Retina (tissue), 1 donor: Measurements from ENCODE around the gene S100A2.

Experiments
- DNase-seq: peaks from one replicate; pipeline ENCODE4 v3.0.0-alpha.2; 2016

Gene S100A2

DNA sequence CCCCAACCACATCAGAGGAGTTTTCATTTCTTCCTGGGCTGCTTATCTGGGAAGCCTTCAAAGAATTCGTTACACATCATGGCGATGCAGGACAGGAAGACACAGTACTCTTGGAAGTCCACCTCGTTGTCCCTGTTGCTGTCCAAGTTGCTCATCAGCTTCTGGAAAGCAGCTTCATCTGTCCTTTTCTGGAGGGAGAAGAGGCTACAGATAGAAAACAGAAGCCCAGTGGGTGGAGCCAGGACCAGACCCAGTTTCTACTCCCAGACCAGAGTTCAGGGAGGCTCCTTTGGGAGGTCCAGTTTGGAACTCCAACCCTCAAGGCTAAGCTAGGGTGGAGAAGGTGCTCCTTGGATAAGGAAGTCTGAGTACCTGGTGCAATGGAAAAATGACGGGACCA, 21.9 kb downstream of the S100A2 start:
- DNase-seq: no peak

DNA sequence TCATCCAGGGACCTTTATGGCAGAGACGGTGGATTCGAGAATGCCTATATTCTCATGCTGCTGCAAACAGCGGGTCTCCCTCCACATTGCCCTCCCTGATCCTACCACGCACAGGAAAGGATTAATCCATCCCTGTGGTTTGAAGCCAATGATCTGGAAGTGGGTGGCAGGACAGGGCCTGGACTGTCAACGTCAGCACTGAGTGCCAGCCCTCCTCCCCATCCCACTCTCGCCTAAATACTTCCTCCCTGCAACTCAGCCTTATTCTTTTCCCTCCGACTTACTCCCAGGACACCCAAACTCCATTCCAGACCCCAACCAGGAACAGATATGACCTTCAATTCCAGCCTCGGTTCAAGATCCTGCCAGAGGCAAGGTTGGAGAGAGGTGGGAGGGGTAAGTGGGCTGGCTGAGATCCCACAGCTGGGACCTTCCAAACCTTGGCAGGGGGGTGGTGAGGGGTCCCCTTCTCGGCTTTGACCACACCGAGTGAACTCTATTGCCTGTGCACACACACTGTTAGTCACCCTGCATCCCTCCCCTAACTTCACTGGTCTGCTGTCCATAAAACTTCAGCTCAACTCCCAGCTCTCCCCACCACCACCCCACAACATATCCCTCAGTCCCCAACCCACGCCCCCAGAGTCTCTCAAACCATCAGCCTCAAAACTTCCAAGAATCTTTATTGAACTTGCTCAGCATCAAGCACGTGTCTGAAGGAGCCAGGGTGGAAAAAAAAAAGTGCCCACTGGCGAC, 22.5 kb downstream of the S100A2 start:
- no peak for DNase-seq

DNA sequence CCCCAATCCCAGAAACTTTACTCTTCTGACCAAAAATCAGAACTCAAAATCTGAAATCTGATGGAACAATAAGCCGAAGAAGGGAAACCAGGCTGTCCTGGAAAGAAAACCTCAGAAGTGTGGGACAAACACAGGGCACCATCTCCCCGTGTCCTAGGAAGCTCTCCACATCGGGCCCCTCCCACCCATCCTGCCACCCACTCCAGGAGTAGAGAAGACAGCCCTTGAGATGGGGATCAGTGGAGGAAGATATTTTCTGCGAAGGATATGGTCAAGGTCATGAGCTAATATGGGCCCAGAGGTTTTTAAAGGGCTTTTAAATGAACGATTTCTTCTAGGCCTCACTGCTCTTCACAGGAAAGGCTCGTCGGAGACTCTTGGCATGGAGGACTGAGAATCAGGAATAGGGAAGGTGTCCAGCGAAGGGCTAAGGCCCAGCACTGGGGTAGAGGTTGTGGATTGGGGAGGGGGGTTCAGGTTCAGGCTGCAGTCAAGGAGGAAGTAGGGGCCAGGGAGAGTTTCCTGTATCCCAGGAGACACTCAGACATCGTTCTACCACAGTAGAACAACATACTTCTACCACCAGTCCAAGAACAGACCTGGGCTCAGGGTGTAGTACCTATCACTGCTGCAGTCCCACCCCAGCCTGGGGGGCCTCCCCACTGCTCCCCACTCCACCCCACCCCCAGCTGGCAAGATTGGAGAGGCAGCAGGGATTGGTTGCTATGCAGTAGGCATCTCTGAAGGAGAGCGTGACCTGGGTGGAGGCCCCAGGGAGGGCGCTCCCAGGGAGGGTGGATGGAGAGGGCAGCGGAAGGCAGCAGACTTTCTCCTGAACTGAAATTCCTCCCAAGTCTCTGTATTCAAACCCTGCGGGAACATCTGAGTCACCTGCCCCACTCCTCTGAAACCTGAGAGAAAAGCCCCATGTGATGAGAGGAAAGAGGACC, 23.7 kb downstream of the S100A2 start:
- no peak for DNase-seq

DNA sequence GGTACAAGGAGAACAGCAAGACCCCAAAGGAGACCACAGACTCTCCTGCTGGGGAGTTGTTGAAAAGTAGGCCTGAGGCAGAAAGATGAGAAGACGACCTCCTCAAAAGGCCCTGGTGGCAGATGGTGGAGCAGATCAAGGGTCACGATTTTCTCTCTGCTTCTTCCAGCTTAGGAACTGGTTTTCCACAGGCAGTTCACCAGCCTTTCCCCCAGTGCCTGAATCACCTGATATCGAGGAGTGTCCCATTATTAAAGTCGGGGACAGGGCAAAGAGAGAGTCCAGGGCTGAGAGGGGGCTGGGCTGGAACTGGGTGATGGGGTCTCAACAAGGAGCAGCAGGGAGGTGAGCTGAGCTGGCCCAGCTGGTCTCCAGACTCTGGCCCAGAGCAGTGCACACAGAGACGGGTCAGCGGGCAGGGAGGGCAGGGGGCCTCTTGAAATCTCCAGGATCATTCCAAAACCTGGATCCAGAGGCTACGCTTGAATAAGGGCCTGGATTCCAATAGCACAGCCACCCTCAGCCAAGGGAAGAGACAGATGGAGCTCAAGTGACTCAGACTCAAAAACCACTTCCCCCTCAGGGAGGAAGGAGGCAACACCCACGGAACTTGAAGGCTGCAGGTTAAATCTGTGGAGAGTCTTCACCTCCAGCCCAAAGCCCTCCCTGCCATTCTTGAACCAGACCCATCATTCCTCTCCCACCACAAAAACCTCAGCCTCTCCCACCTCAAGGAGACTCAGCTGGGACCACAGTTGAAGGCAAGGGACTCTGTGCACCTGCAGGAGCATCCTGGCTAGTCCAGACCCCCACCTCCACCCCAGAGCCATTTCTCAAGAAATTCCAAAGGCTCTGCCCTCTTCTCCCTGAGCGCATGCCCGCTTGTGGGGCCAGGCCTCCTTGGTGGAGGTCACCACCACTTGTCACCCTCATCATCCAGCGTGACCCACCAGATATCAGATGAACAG, 25.0 kb downstream of the S100A2 start, which contains the start of gene S100A5:
S100A5 (minus strand) TSS at position 541 of the 968 bp plus-strand sequence. CDS start 743 bp downstream, outside the sequence.
- DNase-seq: no peak

DNA sequence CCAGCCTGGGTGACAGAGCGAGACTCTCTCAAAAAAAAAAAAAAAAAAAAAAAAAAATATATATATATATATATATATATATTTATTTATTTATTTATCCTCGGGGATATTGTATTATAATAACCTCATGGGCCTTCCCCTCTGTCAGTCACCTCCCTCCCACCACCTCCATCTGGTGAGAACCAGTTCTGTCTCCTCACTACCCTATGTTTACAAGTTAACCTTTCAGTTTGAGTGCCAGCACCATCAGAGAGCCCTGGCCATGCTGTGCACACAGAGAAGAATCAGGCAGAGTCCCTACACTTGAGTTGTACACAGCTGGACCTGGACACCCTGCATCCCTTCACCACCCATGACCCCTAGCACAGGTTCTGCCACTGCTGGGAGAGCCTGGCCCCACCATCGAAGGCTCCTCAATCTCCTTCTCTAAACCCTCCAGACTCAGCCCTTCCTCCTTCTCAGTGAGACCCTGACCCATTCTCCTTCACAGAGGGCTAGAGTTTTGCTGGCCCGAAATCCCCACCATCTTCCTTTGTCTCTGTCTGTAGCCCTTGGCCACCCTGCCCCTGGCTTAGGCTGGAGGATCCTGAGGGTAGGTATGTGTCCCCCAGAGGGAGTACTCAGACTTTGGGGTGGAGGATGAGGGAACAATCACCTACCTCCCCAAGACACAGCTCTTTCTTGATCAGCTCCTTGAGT, 26.1 kb downstream of the S100A2 start:
- DNase-seq: no peak

DNA sequence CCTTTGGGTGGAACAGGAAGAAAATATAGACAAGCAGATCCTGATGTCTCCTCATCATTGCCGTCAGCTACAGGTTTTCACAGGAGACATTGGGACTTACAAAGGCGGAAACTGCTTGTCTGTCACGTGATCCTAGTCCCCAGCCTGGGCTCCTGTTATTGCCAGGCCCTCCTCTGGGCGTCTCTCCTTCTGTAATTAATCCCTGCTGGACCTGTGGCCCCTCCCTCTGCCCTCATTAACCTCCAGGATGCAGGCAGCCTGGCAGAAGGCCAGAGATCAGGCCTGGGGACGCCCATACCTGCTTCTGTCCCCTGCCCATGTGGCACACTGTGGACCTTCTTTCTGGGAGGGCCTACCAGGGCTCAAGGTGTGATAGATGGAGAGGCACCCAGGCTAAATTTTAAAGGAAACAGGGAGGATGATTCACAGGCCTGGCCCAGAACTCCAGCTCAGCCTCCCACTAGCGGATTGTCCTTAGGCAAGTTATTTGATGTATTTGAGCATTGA, 27.3 kb downstream of the S100A2 start:
- DNase-seq: peak; percentile 39

DNA sequence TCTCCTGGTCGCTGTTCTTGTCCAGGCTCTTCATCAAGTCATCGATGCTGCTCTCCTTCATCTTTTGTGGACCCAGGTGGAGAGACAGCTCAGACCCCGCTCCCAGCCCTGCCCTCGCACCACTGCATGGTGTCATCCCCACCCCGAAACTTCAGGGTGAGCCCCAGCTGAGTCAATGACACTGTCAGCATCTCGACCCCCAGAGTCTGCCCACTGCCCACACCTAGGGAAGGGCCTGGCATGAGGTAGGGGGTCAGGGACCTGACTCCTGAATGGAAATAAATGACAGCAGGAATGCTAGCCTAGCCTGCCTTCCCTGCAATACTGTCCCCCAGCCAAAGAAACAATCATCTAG, 28.3 kb downstream of the S100A2 start:
- DNase-seq: no peak

DNA sequence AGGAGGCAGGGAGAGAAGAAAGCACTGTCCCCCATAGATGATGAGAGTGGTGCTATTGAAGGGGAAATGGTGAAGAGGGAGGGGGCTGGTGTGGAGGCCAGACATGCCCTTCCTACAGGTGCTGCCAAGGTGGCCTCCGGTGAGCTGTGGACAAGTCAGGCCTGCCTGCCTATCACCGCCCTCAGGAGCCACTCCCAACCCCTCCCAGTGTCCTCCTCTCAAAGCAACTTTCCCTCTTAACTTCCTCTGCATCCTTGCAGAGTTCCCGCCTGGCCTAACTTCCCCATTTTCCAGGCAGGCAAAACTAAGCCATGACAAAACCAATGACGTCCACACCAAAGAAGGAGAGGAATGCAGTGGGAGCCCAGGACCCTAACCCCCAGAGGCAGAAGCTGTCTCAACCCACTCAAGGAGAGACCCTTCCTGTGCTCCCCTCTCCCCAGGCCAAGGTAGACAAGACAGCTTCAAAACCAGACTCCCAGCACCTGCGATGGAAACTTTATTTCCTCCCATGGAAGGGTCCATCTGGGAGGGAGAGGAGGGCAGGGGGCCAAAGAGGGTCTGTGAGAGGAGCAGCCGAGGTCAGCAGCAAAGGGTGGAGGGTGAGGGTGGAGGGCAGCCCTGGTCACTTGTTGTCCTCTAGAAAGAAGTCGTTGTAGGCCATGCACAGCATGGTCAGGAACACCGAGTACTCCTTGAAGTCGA, 28.8 kb downstream of the S100A2 start:
- no peak for DNase-seq

DNA sequence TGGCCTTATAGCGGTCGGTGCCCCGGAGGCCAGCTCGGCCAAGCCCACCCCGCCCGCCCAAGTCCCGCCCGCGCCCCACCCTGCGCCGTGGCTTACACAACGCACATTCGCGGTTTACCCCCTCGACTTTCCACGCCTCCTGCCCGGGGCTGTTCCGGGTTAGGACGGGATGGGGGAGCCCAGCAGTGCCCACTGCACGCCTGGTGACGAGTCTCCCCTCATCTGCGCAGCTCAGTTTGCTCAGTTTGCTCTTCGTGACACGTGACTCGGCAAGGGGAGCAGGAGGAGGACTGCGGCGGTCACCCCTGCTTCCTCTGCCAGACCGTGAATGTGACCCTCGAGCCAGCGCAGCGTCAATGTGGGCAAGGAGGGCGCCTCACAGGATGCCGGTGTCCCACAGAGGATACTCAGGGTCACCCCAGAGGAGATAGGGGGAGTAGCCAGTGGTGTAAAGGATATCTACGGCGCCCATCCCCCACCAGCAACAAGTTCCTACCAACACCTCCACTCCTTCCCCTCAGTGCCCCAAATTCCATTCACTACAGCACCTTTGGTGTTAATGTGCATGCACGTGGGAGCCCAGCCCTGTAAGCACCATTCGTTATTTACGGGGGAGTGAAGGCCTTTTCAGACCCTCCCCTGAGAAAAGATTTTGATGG, 29.5 kb downstream of the S100A2 start:
- peak; percentile 76 for DNase-seq

DNA sequence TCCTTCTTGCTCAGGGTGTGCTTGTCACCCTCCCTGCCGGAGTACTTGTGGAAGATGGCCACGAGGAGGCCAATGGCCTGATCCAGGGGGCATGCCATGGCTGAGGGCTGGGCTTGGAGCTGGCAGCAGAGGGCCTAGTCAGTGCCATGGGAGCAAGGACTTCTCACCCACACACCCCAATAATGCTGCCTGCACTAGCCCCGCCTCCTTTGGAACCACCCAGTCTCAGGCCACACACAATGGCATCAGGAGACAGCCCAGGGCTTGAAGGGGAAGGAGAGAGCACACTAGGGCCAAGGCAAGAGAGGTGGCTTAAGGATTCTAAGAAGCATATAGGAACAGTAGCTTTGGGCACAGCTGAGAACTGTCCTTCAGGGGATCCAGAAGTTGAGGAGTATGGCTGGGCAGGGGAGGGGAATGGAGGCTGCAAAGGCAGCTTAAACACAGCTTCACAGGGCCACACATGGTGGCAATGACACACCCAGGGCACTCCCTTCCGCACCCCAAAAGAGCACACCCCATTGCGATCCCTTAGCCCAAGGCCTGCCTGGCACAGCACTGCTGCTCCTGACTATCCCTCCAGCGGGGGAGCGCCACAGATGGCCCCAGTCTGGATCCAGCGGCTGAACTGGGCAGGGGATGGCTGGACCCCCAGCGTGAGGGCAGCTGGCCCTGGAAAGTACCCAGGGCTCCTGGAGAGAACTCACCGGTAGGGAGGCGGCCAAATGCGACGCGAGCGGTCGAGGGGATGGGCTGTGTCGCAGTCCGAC, 30.2 kb downstream of the S100A2 start, which contains the start of gene S100A6:
S100A6 (minus strand) TSS at position 750 of the 770 bp plus-strand sequence; CDS start at position 98, 652 bp downstream.
- DNase-seq: peak; percentile 57

DNA sequence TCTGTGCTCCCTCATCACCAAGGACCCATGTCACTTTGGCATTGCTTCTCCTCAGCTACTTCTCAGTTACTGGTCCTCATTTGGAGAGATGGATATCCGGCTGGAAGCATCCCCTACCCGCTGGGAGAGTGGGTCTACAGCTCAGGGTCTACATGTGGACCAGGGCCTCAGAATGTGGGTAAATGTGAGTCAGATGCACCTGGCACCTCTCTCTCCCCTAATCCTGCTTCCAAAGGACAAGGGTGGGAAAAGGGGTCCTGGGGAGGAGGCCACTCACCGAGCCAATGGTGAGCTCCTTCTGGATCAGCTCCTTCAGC, 30.8 kb downstream of the S100A2 start:
- no peak for DNase-seq

DNA sequence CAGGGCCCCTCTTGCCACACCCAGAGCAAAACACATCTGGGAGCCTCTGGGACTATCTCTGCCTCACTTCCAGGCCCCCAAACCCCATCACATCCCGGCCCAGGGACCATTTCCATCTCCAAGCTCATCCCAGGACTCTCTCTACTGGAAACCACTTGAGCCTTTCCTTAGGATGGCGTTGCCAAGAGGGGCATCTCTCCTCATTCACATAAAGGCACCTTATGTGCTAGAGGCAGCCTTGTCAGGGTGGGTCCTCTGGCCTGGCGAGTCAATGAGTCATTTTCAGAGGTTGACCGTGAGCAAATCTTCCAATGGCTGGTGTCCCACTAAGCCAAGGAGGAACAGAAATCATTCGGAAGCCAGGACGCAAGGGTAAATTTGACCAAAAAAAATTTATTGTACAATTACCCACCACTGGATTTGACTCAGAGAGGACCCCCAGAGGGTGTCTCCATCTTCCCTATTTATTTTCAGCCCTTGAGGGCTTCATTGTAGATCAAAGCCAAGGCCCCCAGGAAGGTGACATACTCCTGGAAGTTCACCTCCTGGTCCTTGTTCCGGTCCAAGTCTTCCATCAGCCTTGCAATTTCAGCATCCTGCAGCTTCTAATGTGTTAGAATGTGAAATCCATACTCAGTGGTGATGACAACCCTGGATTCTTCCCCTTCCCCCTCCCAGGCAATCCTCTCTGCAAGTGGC, 31.3 kb downstream of the S100A2 start:
- DNase-seq: no peak

DNA sequence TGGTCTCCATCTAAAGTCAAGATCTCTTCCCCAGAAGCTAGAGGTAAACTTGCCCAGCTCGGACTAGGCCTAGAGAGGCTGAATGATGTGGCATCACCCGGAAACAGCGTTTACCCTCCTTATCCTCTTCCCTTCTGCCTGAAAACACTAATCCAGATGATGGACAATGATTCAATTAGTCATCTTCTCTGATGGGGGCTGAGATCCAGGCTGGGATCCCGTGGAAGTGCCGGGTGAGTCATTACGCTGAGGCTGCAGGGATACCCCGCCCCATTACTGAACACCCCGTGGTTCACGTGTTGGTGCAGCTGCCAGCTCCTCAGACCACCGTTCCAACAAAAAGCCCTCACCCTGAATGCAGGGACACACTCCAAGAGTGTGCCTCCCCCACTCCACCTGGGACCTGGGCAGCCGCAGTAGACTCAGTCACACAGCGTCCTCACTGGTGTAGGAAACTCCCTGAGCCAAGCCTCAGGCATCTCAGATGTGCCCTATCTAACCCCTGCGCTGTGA, 31.9 kb downstream of the S100A2 start:
- DNase-seq: peak; percentile 36

DNA sequence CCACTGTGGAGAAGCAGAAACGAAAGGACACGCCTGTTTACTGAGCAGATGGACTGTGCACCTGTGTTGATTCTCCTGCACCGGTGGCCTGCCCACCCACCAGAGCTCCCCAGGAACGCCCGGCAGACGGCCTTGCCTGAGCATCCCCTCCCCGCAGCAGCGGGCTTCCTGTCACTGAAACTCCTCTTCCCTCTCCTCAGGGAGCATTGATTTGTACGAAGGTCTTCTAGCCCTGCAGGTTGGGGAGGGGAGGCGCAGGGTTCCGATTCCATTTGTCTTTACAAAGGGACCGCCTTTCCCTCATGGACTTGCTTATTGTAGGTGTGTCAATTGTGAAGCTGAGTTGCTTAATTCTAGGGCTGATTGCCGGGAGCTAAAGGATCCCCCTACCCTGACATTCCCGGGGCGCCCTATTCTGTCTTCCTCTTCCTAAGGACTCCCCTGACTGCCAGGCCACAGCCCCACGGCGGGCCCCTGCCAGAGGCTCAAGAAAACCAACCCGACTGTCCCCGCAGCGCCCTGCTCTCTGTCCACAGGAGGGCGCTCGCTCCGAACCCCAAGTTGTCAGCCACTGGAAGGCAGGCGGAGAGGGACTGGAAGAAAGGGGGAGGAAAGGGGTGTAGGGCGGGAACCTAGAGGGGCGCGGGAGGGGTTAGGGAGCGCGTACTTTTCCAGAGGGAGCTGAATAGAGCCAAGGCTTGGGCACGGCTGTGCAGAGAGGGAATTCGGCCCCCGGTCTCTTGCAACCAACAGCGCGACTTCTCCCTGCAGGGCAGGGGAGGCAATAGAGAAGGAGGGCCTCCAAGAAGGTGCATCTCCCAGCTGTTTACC, 32.7 kb downstream of the S100A2 start:
- DNase-seq: peak; percentile 92

DNA sequence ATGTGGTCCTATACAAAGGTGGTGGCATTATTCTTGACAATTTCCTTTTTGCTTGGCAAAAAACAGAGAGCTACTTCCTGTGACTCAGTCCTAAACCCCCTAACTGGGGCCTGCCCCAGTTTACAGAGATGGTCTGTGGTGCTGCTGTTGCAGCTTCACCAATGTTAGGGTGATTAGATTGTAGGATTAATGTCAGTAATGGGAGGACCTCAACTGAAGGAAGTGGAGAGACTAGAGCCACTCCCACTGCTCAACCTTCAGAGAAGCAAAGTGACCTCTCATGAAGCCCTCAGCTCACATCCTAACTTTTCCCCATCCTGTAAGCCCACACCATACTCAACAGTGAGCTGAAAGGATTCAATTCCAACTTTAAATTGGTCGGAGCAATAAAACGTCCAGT, 33.5 kb downstream of the S100A2 start:
- DNase-seq: no peak

DNA sequence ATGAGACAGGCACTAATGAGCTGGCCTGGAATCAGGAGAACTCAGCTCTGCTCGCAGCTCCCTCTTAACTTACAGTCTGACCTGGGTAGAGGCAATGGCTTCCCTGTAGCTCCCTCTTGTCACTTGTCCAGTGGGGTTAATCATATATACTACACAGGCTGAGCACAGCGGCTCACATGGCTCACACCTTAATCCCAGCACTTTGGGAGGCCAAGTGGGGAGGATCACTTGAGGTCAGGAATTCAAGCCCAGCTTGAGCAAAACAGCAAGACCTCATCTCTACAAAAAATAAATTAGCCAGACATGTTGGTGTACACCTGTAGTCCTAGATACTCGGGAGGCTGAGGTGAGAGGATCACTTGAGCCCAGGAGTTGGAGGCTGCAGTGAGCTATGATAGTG, 34.0 kb downstream of the S100A2 start:
- DNase-seq: no peak

DNA sequence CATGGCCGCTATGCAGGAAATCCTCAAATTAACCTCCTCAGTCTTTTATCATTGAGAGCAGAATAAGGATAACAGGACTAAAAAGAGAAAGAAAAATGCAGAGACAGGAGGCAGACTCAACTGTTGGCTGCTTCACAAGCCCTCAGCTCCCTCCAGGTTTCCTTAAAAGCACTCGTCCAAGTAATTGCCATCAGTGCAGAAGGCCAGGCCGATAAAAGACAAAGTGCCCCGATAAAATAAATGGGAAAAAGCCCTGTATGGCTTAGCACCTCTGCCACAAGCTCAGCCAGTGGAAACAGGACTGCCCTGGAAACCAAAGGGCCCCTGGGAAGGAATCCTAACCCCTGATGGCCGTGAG, 38.0 kb downstream of the S100A2 start:
- no peak for DNase-seq

DNA sequence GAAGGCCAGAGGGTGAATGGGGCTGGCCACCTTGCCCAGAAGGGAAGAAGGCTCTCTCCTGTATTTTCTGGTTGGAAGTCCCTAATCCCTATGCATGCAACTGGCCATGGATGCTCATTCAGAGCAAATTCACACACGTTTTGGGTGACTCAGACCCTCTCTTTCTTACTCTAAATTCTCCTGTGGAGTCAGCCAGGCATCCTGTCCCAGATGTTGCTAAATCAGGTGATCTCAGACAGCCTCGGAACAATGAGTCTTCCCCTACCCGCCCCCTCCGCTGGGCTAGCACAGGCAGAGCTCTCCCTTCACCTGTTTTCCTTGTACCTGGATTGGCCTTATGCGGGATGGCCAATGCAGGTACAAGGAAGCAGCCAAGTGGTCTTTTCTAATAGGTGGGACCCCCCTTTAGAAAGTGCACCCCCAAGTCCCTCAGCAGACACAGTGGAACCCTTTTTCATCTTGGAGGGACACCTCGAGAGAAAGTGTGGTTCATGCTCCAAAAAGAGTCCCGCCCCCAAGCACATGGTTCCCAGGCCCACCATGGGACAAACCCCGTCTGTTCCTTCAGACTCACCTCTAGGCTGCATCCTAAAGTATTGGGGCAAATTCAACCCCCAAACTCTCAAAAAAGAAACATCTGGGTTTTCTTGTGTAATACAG, 38.5 kb downstream of the S100A2 start:
- no peak for DNase-seq
